Hindlimb muscle (tissue), 1 donor: ENCODE results near the gene ANGEL1. TPM values are rescaled to one million over a fixed set of nuclear protein-coding genes. Genes with fewer than 3 reads are reported as not detected.

Experiments used
- DNase-seq: peaks from one replicate; pipeline ENCODE4 v3.0.0-alpha.2; 2013
- polyA plus RNA-seq: library from polyadenylated mRNA; unstranded; fragments of 120-200 nt; gene quantifications from one replicate; pipeline ENCODE4 v1.2.1, GENCODE V29; 2013; ENCODE audit not compliant: insufficient read length

The ANGEL1 gene
- polyA plus RNA-seq, 1 donor: 23.6 TPM

GRCh38 chr14:76763096-76764041 lies 49.3 kb downstream of the ANGEL1 start:
- no peak for DNase-seq

GRCh38 chr14:76762411-76763095 lies 50.1 kb downstream of the ANGEL1 start:
- no peak for DNase-seq

DNA sequence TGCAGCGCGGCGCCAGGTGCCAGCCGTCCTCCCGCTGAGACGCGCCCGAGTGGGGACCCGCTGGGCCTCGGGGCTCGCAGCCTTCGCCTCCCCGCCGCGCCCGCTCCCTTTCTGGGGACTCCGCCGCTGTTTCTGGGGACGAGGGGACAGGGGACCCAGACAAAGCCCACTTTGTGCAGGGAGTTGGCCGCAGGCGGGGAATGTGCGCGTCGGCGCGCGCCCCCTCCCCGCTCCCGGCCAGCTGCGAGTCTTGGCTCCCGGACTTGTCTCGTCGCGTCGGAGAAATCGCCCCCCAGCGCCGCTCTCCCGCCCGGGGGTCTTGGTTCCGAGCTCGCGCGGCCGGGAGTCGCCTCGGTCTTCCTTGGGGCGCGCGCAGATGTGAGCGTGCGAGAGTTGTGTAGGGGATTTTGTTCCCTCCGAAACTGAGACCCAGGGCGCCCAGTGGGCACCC lies 50.7 kb downstream of the ANGEL1 start:
- no peak for DNase-seq

DNA sequence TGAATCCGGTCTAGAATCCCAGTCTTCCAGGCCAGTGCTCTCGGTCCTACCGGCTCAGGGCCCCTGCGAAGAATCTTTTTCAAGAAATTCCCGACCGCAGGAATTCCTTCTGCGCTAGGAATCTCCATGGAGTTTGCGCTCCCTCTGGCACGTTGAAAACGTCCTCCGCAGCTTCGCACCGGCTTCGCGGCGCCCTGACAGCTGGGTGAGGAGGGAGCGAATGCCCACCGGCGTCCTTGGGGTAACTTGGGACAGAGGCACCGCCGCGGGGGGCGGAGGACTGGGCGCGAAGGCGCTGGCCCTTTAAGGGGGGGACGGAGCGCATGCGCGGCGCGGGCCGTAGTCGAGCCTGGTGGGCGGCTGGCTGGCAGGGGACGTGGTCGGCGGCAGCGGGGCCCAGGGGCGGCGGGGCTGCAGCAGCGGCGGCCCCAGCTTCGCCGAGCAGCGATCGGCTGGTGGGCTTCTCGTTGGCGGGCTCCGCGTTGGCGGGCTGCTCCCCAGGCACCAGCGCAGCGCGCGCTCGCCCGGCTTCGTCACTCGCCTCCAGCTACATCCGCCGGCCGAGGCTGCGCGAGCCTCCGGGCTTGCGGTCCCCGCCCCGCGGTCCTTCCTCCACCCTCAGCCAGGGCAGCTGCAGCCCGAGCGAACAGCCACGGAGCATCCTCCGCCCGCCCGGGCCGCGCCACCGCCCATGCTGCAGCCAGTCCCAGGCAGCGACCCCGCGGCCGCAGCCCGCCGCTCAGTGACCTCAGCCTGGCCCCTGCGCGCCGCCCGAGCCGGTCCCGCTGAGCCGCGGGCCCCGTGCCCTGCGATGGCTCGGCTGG lies 51.3 kb downstream of the ANGEL1 start, which contains the start of gene VASH1:
VASH1 (plus strand) TSS at position 333 of the 824 bp plus-strand sequence. CDS start 1,354 bp downstream, outside the sequence.
- peak; percentile 73 for DNase-seq

DNA sequence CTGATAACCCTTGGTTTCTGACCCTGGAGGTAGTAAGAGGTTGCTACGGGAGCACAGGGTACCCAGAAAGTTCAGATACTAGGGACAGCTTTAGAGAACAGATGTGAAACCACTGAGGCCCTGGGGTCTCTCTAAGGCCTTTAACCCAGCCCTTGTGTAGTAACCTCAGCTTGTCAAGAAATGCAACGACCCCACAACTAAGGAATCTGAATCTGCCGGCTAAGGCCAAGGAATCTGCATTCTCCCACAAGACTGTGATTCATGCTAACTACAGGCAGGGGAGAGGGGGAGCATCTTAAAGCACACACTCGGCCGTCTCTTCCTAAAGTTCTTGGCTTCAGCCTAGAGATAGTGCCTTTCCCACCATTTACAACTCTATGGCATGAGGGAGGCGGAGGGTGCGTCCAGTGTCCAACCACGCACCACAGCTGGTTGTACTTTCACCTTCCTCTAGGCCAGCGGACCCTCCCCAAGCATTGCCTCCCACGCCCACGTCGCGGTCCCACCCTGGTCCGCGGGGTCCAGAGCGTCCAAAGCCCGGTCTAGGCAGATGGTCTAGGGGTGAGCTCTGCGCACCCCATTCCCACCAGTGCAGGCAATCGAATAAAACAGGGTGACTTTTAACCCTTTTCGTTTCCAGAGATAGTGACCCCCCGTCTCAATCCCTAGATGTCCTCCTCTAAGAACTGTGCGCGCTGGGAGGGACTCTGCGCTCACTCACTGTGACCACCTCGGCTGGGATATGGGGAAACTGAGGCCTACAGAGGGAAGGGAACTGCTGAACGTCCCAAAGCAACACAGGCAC lies 52.1 kb downstream of the ANGEL1 start:
- DNase-seq: no peak

DNA sequence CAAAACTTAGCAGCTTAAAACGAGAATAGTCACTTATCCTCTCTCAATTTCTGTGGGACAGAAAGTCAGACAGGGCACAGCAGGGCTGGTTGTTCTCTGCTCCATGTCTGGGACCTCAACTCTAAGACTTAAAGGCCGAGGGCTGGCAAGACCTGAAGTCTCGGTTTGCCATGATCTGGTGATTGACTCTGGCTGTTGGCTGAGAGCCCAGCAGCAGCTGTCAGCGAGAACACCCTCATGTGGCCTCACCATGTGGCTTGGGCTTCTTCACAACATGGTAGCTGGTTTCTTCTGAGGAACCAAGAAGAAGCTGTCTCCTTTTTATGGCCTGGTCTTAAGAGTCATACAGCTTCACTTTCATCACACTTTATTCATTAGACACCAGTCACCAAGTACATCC lies 53.1 kb downstream of the ANGEL1 start:
- no peak for DNase-seq

GRCh38 chr14:76756371-76756750 lies 56.3 kb downstream of the ANGEL1 start:
- DNase-seq: no peak

DNA sequence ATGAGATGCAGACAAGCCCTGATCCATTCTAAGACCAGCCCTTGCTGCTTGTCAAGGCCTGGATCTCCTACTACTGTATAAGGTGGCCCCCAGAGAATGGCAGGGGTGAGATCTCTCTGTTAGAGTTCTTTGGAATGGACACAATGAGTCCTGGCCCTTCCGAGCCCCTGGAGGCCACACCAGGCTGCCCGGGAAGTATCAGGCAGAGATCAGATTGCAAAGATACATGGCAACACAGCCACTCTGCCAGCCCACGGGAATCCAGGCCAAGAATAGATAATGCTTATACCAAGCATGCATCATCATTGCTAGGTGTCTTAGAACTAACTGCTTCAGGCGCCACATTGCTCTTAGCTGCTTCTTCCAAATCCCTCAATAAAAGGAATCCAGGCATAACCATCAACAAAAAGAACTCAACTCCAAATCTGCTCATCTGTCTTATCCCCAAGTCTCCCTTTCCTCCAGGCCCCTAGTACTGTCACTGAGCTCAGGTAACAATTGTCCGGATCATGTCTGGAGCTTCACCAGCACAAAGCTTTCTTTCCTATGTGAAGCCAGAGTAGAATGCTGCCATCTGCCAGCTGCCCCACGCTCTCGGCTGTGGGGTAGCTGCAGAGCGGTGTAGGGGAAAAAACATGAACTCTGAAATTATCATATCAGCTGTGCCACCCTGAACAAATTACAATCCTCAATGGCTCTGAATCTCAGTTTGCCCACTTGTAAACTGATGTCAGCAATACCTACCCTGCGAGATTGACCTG lies 56.9 kb downstream of the ANGEL1 start:
- no peak for DNase-seq

- DNase-seq: no peak
Observed at GRCh38 chr14:76754586-76754985, 58.1 kb downstream of the ANGEL1 start.

DNA sequence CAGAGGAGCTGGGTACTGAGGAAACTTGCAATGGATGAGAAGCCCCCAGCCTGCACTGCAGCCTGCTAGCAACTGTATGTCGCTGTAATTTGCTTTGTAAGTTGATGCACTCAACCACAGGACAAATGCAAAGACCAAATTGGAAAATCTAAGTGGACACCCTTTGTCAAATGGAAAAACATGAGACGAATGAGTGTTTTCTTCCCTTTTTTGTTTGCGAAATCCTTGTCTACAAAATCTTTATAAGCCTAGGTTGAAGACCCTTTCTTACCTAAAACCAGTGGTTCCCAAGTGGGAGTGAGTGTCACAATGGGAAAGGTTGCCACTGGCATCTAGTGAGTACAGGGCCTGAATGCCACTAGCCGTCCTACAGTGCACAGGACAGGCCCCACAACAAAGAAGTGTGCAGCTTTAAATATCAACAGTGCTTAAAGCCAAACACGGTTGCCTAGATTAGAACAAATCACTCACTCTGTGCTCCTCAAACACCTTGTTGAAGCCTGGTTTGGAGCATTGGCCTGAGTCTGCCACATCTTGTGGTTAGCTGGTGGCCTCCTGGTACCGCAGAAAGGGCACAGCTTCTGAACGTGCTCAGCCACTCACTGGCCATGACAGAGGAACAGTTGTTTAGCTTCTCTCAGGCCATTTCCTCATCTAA lies 59.0 kb downstream of the ANGEL1 start:
- DNase-seq: no peak

- no peak for DNase-seq
Observed at GRCh38 chr14:76752744-76753143, 59.9 kb downstream of the ANGEL1 start.

DNA sequence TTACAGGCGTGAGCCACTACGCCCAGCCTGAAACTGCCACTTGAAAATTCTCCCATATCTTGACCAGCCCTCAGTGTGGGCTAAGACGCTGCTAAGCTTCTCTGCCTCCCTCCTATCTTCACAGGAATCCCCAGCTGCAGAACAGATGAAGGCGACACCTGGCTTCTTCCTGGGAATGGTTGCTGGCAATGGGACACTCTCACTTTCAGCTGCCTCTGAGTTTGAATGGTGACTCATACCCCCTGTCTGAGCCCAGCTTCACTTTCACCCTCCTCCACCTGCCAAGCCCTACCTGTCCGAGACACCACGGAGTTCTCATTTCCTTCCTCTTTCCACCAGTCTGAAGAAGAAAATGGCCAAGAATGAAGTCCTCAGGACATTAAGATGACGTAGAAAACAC lies 69.7 kb downstream of the ANGEL1 start:
- DNase-seq: no peak

DNA sequence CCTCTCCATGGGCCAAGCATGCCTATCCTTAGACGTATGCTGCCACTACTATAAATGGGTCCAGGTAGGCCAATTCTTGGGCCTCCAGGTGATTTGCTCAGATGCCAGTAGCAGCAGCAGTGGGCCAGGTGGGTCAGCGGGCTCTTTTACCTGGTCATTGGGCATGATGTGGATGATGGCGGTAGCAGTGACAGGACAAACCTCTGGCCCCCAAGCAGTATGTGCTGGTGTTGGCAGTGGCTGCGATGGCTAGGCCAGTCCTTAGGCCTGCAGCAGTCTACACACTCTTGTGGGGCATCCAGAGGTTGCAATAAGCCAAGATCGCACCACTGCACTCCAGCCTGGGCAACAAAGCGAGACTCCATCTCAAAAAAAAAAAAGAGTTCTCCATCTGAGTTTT lies 70.5 kb downstream of the ANGEL1 start:
- no peak for DNase-seq

- DNase-seq: no peak
Observed at GRCh38 chr14:76741074-76741473, 71.6 kb downstream of the ANGEL1 start.

Other genes starting within 250 kb of the ANGEL1 start
- 51.4 TPM for gene VASH1, start 51.4 kb downstream of the ANGEL1 start, polyA plus RNA-seq
- gene LRRC74A, start 13.5 kb upstream of the ANGEL1 start, polyA plus RNA-seq: 0.10 TPM
- 26.9 TPM for gene IRF2BPL, start 215.8 kb upstream of the ANGEL1 start, polyA plus RNA-seq